Endothelial cell of hepatic sinusoid (primary cell): ENCODE measurements around the gene CLSTN2.

Experiments used
- in situ Hi-C: cut with HindIII; loops from 2 replicates; pipeline ENCODE4 v1.10.0; 2017; ENCODE audit warnings: low sequenced_read_pairs

Gene CLSTN2

DNA sequence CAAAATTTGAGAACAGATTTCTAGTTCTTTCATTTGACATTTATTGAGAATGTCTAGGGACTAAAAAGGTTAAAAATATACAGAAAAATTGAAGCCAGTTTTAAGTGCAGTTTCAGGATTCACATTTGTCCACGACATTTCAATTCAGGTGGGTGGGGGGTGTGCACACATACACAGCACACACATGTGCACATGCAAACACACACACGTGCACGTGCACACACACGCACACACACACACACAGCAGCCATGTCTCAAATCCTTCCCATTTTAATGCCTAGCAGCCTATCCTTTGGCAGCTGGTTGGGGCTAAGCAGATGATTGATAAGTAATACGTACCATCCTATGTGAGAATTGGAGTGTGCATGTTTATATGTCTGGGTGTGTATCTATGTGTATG is 504.5 kb downstream of the CLSTN2 start:
- in situ Hi-C loops = no loop called here

DNA sequence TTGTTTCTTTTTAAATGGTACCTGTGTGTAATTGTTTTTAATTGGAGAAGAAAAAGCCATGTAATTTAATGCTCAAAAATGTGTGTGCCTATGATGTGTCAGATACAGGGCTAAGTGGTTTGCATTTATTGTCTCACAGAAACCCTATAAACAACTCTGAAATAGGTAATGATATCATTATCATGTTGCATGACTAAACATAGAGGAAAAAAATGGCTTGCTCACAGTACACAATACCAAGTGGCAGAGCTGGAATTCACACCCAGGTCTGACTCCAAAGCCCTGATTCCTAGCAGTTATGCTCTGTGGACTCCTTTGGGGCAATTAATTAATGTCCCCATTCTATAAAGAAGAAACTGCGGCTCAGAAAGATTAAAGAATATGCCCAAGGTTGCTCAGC is 505.5 kb downstream of the CLSTN2 start:
- in situ Hi-C loops = no loop called here

DNA sequence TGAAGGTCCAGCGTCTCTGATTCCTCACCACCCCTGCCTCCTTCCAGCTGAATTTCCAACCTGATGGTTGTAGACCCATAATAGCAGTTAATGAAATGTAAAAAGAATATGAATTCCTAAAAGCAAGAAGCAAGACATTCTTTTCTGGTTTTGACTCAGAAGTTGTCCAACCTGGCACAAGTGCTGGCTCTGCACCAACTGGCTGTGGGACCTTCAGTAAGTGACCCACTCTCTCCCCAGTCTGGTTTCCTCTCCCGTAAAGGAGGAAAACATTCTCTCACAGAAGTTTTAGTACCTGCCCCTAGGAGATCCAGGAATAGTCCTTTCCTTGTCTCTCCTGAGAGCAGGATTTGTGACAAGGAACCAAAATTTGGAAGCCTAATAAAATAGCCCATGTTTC is 506.0 kb downstream of the CLSTN2 start:
- in situ Hi-C loops = no loop called here

DNA sequence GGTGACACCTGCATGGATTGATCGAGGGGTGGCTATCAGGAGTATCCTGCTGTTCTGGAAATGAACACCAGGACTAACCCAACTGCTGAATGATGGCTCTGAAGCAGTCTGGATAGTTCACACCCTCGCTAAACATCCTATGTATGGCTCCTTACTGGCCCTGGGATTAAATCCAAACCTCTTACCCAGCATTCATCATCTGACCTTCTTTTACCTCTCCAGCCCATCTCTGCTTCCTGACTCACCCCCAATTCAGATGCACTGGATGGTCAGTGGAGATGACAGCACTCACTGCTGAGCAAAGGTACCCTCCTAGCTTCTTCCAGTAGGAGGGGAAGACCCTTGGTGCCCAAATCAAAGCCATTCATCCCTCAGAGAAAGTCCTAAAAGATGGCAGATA is 507.6 kb downstream of the CLSTN2 start:
- in situ Hi-C loops = no loop called here

DNA sequence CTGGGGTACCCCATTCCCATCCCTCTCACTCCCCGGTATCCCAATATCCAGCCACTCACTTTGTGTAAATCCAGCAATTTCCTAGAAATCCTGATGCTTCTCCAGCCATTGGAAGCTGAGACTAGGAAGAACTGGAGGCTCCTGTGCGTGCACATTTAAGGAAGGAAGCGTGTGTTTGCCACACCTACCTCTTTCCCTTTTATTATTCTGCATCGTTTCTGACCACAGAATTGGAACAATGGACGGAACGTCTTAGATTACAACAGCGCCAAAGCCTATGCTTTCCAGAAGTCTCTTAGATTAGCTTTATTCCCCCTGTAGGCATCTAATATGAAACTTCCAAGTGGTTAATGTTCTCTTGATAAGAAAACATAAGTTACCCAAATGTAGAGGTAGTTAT is 508.1 kb downstream of the CLSTN2 start:
- in situ Hi-C loops = no loop called here

DNA sequence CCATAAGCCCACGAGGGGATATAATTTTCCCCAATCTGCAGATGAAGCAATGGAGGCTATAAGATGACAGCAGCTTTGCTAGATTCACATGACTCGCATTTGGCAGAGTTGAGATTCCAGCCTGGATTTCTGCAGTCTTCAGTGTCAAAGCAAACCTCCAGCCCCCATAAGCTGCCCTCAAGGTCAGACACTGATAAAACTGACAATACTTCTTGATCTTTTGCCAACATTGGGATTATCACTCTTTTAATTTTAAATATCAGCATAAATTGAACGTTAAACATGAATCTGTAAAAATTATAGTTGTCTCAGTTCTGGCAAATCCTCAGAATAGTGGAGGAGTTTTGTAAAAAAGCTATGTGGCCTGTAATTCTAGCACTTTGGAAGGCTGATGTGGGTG is 508.8 kb downstream of the CLSTN2 start:
- in situ Hi-C loops = no loop called here

DNA sequence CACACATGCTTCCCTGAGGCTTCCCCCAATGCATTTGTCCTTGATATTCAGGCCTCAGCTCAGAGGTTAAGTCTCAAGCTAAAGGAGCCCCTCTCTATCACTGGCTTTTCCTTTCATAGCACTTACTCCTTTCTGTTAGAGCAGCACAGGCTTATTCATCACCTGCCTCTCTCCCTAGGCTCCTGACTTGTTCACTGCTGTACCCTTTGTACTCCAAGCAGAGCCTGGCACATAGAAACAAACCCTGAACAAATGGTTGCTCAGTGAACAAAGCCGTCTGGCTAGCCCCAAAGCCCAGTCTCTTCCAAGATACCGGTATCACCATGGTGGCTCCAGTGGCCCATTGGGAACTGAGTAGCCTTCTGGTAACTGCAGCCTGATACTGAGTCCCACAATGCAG is 511.7 kb downstream of the CLSTN2 start:
- in situ Hi-C loops = no loop called here

DNA sequence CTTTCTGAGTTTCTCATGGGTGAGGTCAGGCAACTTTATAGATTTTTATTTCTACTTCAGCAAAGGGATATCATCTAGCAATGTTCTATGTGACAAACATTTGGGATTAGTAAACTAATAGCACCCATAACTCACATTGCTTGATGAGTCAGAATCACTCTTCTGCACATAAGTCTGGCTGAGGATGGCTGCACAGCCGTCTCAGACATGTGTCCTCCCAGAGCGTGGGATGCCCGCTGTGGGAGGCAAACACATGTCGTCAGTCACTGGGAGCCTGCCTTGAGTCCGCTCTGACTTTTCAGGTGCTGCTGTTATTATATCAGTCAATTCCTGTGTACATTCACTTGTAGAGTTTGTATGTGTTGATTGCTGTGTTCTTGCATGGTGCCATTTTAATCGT is 512.2 kb downstream of the CLSTN2 start:
- in situ Hi-C loops = no loop called here

DNA sequence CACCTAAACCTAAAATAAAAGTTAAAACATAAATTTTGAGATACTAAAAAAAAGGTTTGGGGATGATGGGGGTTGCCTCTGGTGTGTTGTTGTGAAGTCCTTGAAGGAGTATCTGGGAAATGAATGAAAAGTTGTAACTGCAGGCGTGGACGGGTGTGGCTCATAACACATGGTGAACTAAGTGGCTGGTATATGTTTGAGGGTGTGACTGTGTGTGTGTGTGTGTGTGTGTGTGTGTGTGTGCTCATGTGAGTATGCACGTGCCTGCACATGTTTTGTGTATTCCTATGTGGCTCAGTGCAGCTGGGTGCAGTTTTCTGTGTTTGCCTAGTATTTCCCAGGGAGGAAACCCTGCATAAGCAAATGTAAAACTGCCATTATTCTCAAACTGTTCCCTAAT is 513.0 kb downstream of the CLSTN2 start:
- in situ Hi-C loops = no loop called here

DNA sequence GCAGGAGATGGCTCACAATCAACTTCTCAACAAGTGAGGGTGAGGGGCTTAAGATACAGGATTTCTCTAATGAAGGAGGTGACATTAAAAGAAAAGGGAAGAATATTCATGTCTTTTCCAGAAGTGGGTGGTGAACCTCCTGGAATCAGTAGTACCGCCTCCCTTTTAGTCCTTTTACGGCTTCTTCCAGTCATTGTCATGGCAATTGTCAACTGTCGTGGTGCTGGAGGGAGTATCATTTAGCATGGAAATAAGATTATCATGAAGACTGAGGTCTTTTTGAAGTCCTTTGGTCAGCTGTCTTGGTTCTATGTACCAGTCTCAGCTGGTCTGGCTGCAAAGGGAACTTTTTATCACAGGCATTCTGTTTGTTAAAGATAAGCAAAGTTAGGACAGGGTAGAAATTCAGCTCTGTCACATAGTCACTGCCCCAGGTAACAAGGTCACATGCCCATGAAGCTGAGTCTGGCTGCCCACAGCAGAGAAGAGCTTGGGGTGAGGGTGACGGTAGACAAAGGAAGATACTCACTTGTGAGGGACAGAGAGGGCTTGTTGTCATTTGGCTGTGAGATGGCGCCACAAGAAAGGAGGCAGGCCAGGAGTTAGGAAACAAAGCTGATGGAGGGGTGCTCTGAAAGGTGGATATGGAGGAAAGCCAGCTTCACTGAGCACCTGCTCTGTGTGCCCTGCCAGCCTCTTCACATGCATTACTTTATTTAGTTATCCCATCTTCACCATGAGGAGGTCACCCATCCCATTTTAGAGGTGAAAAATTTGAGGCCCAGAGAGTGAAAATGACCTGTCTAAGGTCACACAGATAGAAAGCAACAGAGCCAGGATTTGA is 514.6 kb downstream of the CLSTN2 start:
- in situ Hi-C loops = no loop called here

DNA sequence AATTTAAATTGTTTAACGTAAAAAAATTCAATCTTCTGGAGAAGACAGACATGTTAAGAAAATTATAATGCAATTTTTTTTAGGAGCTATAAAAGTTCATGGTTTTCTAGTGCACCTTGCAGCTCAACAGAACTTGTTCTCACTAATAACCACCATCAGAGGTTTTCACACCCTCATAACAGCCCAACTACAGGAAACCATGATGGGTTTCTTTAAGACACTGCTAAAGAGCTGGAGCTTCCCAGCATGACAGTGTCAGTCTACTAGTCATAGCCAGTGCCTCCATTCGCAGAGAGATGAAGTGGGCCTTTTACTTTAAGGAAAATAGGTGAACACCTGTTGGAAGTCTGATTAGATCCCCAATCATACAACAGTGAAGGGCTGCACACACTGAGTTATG is 518.8 kb downstream of the CLSTN2 start:
- in situ Hi-C loops = no loop called here

DNA sequence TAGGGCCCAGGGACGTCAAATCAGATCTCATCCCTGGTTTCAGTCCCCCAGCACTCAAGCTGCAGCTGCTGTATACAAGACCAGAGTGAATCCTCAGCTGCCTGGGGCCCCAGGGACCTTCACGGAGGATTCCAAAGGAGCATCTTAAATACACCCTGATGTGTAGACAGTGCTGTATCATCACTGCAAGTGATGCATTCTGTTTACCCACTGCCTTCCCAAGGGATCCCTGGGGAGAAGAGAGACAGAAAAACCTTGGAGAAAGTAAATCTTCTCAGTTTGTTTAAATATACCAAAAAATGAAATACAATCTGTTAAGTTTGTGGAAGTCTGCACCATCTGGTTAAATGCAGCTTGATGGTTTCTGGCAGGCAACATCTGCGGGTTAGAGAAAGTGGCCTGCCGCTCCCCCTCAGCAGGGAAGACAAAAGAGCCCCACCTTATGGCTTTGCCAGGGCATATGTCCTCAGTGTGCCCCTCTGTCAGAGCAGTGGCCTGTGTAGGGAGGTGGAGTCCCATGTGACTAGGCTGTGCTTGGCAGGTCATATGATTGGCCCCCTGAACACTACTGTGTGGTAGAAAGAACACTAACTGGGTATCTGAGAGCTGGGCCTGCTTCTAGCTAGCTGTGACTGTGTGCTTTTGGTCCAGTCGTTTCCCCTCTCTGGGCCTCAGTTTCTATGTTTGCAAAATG is 520.7 kb downstream of the CLSTN2 start:
- in situ Hi-C loops = no loop called here

DNA sequence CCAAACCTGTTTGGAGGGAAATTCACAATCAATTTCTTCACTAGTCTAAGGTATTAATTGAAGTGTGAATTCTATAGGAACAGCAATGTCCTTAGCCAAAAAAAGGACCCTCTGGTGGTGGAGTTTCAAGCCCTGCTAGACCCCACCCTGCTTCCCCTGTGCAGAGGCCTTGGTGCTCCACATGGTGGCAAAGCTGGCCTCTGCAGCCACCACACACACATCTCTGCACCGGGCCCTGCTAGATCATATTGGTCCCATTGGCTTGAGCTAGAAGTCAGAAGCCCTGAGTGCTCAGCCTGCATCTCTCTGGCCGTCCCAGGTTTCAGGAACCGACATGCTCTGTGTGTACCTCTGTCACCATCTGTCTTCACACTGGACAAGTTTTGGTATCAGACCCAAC is 522.0 kb downstream of the CLSTN2 start:
- in situ Hi-C loops = no loop called here

DNA sequence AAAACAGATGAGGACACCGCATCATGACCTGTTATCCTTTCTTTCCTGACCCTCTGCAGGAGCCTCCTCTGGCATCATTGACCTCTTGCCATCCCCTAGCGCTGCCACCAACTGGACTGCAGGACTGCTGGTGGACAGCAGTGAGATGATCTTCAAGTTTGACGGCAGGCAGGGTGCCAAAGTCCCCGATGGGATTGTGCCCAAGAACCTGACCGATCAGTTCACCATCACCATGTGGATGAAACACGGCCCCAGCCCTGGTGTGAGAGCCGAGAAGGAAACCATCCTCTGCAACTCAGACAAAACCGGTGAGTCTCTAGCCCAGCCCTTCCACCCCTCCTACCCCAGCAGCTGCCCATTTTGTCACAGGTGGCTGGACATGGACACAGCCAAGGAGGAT is 524.5 kb downstream of the CLSTN2 start:
- in situ Hi-C loops = no loop called here

DNA sequence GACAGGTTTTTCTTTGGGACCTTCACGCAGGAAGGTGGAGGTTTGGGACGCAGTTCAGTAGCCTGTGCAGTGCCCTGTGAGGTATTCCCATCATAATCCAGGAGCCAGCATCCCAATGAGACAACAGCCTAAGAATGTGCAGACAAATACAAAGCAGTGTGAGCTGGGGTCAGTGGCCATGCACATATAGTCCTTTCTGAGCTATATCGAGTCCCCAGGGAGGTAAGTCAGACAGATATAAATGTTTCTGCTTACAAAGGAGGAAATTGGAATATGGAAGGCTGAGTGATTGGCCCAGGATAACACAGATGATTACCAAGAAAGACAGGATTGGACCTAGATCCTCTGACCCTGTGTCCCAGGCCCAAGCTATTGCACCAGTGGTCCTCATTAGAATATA is 526.3 kb downstream of the CLSTN2 start:
- in situ Hi-C loops = no loop called here

DNA sequence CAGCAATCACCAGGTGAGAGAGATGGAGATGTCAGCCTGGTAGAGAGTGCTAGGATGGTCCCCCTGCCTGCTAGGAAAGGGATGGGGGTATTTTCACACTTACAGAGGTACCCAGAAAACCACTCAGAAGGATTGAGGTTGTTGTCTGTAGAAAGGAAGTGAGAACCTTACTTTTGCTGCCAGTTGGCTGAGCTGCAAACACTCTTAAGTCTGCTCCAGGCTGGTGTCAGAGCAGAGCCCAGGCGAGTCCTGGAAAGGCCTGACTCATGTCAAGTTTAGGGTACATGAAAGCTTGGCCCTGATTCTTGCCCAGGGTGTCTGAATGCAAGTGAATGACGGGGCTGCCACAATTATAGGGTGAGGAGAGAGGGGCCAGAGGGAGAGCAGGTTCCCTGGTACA is 528.4 kb downstream of the CLSTN2 start:
- in situ Hi-C loops = no loop called here

DNA sequence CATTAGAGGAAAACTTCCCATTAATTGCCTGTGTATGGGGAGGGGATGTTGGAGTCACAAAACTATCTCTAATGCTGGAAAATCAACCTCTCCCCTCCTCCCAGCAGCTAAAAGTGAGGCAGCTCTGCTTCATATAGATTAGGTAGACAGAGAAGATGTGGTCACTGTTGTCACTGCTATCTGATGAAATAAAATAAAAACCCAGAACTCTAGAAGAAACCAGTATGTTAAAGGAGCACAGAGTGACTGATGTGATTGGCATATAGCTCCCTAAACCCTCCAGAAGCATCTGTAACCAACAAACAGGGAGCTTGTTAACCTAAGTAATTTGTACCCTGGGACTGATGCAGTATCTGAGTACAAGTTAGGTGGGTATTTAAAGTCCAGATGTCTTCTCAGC is 531.0 kb downstream of the CLSTN2 start:
- in situ Hi-C loops = no loop called here

DNA sequence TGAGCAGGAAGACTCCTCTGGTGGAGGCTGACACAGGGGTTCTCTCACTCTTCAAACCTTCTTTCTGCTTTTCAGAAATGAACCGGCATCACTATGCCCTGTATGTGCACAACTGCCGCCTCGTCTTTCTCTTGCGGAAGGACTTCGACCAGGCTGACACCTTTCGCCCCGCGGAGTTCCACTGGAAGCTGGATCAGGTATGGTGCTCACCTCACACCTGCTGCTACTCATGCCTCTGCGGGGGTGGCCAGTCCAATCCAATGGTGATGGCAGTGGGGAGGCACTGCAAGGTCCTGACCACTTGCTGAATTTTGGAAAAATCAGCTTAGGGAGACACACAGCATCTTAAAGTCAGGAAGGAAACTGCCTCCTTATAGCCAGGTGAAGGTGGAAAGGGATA is 531.5 kb downstream of the CLSTN2 start:
- in situ Hi-C loops = no loop called here

DNA sequence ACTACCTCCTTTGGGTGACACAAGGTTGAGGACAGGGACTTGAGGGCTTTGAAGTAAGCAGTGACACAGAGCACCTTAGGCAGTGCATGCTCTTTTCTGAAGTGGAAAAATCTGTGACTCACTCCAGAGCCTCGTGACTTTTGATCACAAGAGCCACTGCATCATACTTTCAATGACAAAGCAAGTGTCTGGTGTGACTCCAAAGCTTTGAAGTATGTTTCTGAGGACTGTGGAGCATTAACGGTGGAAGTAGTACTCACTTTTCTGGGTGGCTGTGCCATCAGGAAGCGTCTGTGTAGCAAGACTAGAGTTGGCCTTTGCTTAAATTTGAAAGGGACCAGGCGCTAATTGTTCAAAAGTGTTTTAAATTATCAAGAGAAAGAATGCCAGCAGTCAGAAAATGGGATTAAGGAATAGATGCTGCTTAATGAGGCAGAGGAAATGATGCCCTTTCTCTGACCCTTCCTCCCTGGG is 532.2 kb downstream of the CLSTN2 start:
- in situ Hi-C loops = no loop called here

DNA sequence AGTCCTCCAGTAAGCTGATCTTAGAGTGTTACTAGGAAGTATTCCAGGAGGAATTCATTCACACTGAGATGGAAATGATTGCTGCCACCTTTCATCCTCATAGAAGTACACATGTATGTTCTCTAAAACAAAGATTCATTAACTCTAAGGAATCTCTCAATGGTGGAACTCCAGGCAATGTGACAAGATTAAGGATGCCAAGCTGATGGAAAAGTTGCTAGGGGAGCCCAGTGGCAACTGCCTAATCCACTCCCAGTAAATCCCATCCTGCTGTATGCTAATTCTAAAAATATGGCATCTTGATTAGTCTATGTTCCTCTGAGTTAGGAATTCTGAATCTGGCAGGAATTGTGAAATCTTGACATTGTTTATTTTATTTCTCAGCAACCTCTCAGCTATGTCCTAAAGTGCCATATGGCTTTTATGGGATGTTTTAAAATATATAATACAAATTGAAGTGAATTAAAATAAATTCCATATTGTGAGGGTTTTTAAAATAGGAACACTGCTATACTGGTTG is 532.9 kb downstream of the CLSTN2 start:
- in situ Hi-C loops = no loop called here

DNA sequence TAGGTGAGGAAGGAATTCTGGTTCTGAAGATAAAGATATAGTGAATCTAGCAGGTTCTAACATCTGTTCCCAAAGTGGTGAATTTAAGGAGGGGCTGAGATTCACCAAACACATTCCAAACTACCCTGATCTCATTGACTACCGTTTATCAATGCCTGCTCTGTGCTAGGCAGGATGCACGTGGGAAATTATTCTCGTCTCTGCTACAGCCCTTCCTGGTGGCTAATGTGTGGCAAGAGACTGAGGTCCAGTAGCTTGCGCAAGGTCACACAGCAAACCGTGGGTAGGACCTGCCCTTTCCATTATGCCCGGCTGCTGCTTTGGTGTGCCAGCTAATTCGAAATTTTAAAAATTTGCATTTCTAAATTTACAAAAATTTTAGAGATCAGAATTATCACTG is 533.4 kb downstream of the CLSTN2 start:
- in situ Hi-C loops = no loop called here

DNA sequence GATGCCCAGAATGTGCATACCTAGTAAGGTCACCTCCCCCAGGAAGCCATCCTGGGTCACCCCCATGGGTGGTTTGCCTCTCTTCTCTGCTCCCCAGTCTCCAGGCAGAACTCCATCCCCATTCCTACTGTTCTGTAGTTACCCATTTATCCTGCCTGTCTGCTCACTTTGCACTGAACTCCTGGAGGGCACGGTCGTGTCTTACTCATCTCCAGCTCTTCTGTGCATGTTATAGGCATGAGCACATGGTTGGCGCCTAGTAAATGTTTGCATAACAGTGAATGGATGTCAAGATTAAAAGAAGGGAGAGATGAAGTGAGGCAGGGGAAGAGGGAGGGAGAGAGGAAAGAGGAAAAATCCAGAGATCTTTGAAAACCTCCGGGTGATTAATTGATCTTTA is 534.5 kb downstream of the CLSTN2 start:
- in situ Hi-C loops = no loop called here
